H1 (cell line): Measurements from ENCODE around the gene RPTN. TPM values are rescaled to one million over a fixed set of nuclear protein-coding genes. Genes with fewer than 3 reads are reported as not detected.

Experiments used
- BRCA1 ChIP-seq: IDR thresholded peaks from 2 replicates; pipeline ENCODE4 v1.6.1; 2012; ENCODE audit warnings: low read depth, low read length, improper control_type of control experiment
- E2F6 ChIP-seq: IDR thresholded peaks from 2 replicates; pipeline ENCODE4 v1.6.1; 2012; ENCODE audit warnings: inconsistent platforms
- EGR1 ChIP-seq: IDR thresholded peaks from 2 replicates; pipeline ENCODE4 v1.6.1; 2011; ENCODE audit warnings: low read depth, low read length, borderline replicate concordance
- HDAC2 ChIP-seq, 2 experiments: fragments of 300-600 bp in 1 of 2; sonication (generic) in 1 of 2; IDR thresholded peaks; 2 replicates each; pipeline ENCODE4 v1.6.1; 2011 to 2012; ENCODE audit warnings: low read depth in 2 of 2, low read length in 2 of 2, mild to moderate bottlenecking in 2 of 2, moderate library complexity in 2 of 2, borderline replicate concordance in 1 of 2, inconsistent platforms in 1 of 2
- RFX5 ChIP-seq: IDR thresholded peaks from 2 replicates; pipeline ENCODE4 v1.6.1; 2011; ENCODE audit warnings: low read depth, low read length, improper control_type of control experiment, borderline replicate concordance
- ZNF274 ChIP-seq: IDR thresholded peaks from 2 replicates; pipeline ENCODE4 v1.7.0; 2012; ENCODE audit warnings: low read length, borderline replicate concordance; ENCODE audit errors: extremely low read depth
- polyA plus RNA-seq, 7 experiments: library from polyadenylated mRNA; depleted of rRNA in 3 of 7; stranded (reverse) in 5 of 7; unstranded in 2 of 7; fragments of >200 nt in 5 of 7; fragments of 200-250 nt in 2 of 7; gene quantifications; 1 replicate in 5 of 7; 2 replicates in 1 of 7; 4 replicates in 1 of 7; pipeline versions ENCODE4 v1.2.1 to v1.2.3, GENCODE V29; 2011 to 2013; ENCODE audit warnings: missing spikeins in 2 of 7, mixed read lengths in 2 of 7
- total RNA-seq: library from RNA; stranded (reverse); fragmentation: NEBNext Ultra II Directional; extraction: Animal tissue kit (Norgen Biotek cat#: 25700); gene quantifications from 2 replicates; pipeline ENCODE4 v1.2.1, GENCODE V29; 2021

RPTN gene
- total and polyA plus RNA-seq, 2 of the 8 experiments (the other 6 are each of a cell fraction or from before 2014, with no cell fraction given), result not detected

GRCh38 chr1:152190589-152190988 is 31.6 kb upstream of the RPTN start (continued):
- TF ChIP-seq RFX5, result no peak
- no peak for TF ChIP-seq BRCA1
- no peak for TF ChIP-seq E2F6
- no peak for TF ChIP-seq HDAC2 (IDR thresholded peaks at IDR 0.05; ENCODE audit: borderline replicate concordance in 1 of 2, low read depth in 2 of 2, low read length in 2 of 2)
- no peak for TF ChIP-seq EGR1
- no peak for TF ChIP-seq ZNF274
